ENCODE measurements around the gene ITGB1BP2. TPM values are rescaled to one million over a fixed set of nuclear protein-coding genes. Genes with fewer than 3 reads are reported as not detected.
"Not testable (repeated sequence)": the region's sequence is repeated elsewhere in the genome, so short reads cannot be mapped to it uniquely, and the experiment has no call there.

Gene ITGB1BP2
- polyA plus RNA-seq, 1 donor: 114 TPM

- no peak for DNase-seq
Measured at GRCh38 chrX:71302461-71303213, 1.1 kb downstream of the ITGB1BP2 start.

GRCh38 chrX:71304561-71304960, 3.0 kb downstream of the ITGB1BP2 start:
- DNase-seq: no peak

GRCh38 chrX:71315917-71316316, 14.4 kb downstream of the ITGB1BP2 start:
- DNase-seq: no peak

- DNase-seq: not testable (repeated sequence)
Measured at GRCh38 chrX:71316959-71317358, 15.4 kb downstream of the ITGB1BP2 start.

GRCh38 chrX:71320126-71320525, 18.6 kb downstream of the ITGB1BP2 start:
- no peak for DNase-seq

GRCh38 chrX:71321731-71322130, 20.2 kb downstream of the ITGB1BP2 start:
- no peak for DNase-seq

- DNase-seq: not testable (repeated sequence)
Measured at GRCh38 chrX:71324452-71324851, 22.9 kb downstream of the ITGB1BP2 start.

GRCh38 chrX:71326394-71326793, 24.8 kb downstream of the ITGB1BP2 start:
- no peak for DNase-seq

- DNase-seq: not testable (repeated sequence)
Measured at GRCh38 chrX:71349151-71349665, 47.7 kb downstream of the ITGB1BP2 start.

- not testable (repeated sequence) for DNase-seq
Measured at GRCh38 chrX:71349867-71350266, 48.3 kb downstream of the ITGB1BP2 start.

GRCh38 chrX:71352439-71352838, 50.9 kb downstream of the ITGB1BP2 start:
- DNase-seq: not testable (repeated sequence)

Other genes starting within 250 kb of the ITGB1BP2 start
- 47.0 TPM for gene SNX12, start 233.4 kb upstream of the ITGB1BP2 start, polyA plus RNA-seq (ENCODE audit: insufficient read length)
- gene FOXO4, start 205.9 kb upstream of the ITGB1BP2 start, polyA plus RNA-seq (ENCODE audit: insufficient read length): 51.5 TPM
- 0.79 TPM for gene CXorf65, start 195.0 kb upstream of the ITGB1BP2 start, polyA plus RNA-seq (ENCODE audit: insufficient read length)
- 1.8 TPM for gene IL2RG, start 190.2 kb upstream of the ITGB1BP2 start, polyA plus RNA-seq (ENCODE audit: insufficient read length)
- 52.5 TPM for gene MED12, start 183.2 kb upstream of the ITGB1BP2 start, polyA plus RNA-seq (ENCODE audit: insufficient read length)
- 2.5 TPM for gene NLGN3, start 156.9 kb upstream of the ITGB1BP2 start, polyA plus RNA-seq (ENCODE audit: insufficient read length)
- gene GJB1, start 78.5 kb upstream of the ITGB1BP2 start, polyA plus RNA-seq (ENCODE audit: insufficient read length): not detected
- gene ZMYM3, start 47.6 kb upstream of the ITGB1BP2 start, polyA plus RNA-seq (ENCODE audit: insufficient read length): 22.0 TPM
- gene NONO, start 18.1 kb upstream of the ITGB1BP2 start, polyA plus RNA-seq (ENCODE audit: insufficient read length): 320 TPM
- gene TAF1, start 64.6 kb downstream of the ITGB1BP2 start, polyA plus RNA-seq (ENCODE audit: insufficient read length): 27.2 TPM
- gene OGT, start 231.4 kb downstream of the ITGB1BP2 start, polyA plus RNA-seq (ENCODE audit: insufficient read length): 145 TPM